Measurements from ENCODE around the gene TACSTD2.
"Not testable (repeated sequence)": the region's sequence is repeated elsewhere in the genome, so short reads cannot be mapped to it uniquely, and the experiment has no call there.

Gene TACSTD2

GRCh38 chr1:58576727-58577653, at the start of gene TACSTD2:
TACSTD2 (minus strand) TSS chr1:58577252; CDS start chr1:58577156, 96 bp downstream.
- no peak for DNase-seq (ENCODE audit: low read depth in 2 of 2)

DNA sequence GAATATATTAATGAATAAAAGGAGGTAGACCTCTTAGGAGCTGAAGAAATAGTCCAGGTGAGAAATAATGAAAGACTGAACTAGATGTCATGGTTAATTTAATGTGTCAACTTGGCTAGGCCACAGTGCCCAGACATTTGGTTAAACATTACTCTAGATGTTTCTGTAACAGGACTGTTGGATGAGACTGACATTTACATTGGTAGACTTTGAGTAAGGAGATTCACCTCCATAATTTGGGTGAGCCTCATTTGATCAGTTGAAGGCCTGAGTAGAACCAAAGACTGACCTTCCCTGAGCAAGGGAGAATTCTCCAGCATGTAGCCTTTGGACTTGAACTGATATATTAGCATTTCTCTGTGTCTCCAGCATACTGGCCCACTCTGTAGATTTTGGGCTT, 49.2 kb upstream of the TACSTD2 start:
- no peak for DNase-seq (ENCODE audit: low read depth in 2 of 2)

DNA sequence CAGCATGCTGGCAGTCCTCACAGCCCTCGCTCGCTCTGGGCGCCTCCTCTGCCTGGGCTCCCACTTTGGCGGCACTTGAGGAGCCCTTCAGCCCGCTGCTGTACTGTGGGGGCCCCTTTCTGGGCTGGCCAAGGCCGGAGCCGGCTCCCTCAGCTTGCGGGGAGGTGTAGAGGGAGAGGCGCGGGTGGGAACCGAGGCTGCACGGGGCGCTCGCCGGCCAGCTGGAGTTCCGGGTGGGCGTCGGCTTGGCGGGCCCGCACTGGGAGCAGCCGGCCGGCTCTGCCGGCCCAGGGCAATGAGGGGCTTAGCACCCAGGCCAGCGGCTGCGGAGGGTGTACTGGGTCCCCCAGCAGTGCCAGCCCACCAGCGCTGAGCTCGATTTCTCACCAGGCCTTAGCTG, 46.2 kb upstream of the TACSTD2 start:
- not testable (repeated sequence) for DNase-seq (ENCODE audit: low read depth in 2 of 2)

DNA sequence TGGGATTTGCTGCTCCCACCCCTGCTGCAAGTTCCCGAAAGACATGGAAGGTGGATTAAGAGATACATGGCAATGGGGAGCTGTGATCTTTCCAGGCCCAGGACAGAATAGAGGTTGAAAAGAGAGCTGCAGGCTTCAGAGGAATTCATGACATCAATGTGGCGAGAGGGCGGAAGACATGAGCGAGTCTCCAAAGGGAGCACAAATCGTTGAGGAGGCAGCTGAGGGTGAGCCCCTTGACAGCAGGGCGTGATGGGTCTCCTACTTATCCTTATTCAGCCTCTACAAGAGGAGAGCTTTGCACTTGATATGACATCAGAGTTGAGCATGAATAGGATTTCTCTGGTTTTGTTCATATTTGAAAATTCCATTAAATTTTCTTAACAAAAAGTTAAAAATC, 45.5 kb upstream of the TACSTD2 start:
- DNase-seq (ENCODE audit: low read depth in 2 of 2) = no peak

DNA sequence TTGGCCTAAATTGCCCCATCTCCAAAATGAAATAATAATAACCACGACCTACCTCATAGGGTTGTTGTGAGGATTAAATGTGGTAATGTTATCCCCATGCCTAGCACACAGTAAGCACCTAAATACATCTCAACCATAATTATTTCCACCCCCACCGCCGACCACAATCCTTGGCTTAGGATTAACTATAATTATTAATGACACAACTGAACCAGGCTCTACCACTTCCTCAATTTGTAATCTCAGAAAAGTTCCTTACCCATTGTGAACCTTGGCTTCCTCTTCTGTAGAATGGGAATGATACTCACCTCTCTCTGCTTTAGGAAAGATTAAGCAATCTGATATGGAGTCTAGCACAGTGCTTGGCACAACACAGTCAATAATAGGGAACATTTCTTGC, 44.3 kb upstream of the TACSTD2 start:
- DNase-seq (ENCODE audit: low read depth in 2 of 2) = no peak

DNA sequence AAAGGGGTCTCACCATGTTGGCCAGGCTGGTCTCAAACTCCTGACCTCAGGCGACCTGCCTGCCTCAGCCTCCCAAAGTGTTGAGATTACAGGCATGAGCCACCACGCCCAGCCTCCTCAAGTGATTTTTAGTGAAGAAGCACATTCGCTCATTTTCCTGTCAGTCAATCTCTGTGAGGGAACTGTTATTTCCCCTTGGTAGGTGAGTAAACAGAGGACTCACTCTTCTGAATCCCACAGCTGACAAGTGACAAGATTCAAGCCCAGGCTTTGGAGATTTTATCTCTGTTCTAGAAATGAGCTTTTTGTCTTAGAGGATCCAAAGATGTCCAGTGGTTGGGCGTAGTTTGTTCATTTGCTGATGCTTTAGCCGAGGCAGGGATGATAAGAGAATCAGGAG, 43.9 kb upstream of the TACSTD2 start:
- DNase-seq (ENCODE audit: low read depth in 2 of 2) = no peak

DNA sequence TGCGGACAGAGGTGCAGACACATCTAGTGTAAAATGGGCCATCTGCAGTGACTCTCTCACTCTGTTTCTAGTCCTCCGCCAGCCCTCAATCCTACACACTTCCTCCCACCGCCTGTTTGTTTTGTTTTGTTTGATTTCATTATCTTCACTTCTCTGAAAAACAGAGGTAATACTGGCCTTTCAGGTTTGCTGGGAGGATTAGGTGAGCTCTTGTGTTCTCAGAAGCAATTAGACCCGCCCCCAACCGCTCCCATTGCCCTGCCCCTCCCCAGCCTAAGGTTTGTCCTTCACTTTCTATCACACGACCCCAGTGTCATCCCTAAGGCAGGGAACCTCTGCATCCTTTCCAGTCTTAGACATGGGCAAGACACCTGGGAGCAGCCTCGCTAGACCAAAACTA, 43.2 kb upstream of the TACSTD2 start:
- no peak for DNase-seq (ENCODE audit: low read depth in 2 of 2)

DNA sequence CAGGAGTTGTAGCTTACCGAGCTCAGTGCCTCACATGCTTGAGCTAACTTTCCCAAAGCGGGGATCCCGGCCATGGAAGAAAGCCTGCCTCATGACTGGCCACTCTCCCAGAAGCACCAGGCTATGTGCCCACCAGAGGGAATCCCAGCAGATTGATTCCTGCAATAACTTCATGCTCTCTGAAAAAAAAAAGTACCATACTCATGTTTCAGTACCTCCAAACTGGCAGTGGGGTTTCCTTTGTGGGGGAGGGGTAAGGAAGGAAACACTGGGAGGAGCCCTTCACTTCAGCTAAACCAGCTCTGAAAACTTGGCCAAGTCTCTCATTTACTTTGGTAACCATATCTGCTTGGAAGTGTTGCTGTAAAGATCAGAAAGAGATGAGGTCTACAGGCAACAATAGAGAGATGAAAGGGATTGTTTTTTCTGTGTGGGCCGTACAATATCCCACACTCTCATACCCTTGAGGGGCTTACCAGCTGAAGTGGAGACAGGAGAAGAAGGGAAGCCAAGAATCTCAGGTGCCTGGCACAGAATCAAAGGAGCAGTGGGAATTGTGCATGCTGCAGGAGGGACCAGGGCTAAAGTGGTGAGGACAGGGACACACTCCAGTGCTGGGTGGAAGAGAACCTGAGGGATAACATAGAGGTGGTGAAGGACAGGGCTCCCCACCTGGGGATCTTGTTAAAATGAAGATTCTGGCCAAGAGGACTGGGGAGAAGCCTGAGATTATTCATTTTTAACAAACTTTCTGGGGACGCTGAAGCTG, 42.4 kb upstream of the TACSTD2 start:
- DNase-seq (ENCODE audit: low read depth in 2 of 2) = no peak

GRCh38 chr1:58618303-58618702, 41.3 kb upstream of the TACSTD2 start:
- peak; percentile 63 to 70 for DNase-seq (ENCODE audit: low read depth in 2 of 2)

DNA sequence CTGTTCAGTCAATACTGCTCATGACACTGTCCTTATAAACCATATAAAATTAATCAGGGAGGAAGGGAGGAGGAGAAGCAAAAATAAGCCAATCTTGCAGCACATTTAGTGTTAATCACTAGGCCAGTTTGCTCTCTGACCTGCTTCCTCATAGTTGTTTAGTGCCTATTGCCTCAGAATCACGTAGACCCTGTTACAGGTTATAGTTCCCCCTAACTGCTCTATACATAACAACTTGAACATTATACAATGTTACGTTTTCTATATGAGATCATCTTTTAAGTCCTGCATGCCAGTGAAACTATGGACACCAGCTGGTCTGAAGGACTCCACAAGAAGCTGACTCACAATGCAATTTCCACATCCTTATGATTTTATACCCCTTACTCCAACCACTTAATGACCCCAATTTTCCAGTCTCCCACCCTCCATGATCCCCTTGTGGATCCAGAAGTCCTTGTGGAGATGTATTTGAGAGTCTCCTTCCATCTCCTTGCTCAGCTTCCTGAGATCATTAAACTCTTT, 34.9 kb upstream of the TACSTD2 start:
- no peak for DNase-seq (ENCODE audit: low read depth in 2 of 2)

DNA sequence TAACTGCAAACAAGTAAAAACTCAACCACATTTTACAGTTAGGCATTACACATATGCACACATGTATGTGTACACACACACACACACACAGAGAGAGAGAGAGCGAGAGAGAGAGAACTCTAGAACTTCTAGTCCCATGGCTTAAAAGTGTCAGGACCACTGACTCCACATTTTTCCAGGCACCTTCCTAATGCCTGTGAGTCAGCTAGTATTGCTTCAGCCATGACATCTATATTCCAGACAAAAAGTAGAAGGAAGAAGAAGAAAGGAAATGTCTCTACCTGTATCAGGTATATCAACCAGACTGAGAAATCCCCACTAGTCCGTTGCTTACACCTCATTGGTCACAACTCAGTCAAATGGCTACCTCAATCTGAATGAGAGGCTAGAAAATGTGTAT, 31.9 kb upstream of the TACSTD2 start:
- no peak for DNase-seq (ENCODE audit: low read depth in 2 of 2)

DNA sequence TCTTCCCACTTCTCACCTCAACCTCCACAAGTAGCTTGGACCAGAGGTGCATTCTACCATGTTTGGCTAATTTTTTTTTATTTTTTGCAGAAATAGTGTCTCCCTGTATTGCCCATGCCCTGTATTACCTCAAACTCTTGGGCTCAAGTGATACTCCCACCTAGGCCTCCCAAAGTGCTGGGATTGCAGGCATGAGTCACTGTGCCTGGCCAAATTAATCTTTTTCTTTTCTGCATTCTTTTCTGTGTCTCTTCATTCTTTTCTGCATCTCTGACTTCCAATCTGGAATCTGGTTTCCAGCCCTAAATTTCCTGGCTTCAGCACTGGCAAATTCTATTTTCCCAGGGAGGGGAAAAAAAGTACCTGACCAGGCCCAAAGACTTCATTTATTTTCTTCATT, 31.2 kb upstream of the TACSTD2 start:
- no peak for DNase-seq (ENCODE audit: low read depth in 2 of 2)

GRCh38 chr1:58607391-58607790, 30.3 kb upstream of the TACSTD2 start:
- DNase-seq (ENCODE audit: low read depth in 2 of 2) = no peak

DNA sequence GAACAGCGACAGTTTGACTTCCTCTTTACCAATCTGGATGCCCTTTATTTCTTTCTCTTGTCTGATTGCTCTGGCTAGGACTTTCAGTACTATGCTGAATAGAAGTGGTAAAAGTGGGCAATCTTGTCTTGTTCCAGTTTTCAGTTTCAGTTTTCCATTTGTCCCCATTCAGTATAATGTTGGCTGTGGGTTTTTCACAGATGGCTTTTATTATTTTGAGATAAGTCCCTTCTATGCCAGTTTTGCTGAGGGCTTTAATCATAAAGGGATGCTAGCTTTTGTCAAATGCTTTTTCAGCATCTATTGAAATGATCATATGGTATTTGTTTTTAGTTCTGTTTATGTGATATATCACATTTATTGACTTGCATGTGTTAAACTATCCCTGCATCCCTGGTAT, 24.9 kb upstream of the TACSTD2 start:
- DNase-seq (ENCODE audit: low read depth in 2 of 2) = not testable (repeated sequence)

DNA sequence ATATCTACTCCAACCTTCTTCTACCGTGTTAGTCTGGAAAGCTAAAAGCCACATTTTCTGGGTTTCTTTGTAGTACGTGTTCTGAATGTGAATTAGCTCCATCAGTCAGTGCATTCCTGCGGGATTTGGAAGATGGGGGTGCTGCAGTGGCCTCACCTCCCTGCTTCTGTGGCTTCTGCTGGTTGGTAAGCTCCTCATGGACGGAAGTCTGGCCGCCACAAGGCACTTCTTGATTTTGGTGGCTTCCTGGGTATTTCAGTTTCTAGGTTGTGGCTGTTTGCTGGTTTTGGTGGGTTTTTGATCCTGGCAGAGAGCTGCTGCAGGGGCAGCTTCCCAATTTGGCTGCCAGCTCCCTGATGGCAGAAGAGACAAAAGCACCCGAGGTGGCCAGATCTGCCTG, 20.9 kb upstream of the TACSTD2 start:
- no peak for DNase-seq (ENCODE audit: low read depth in 2 of 2)

GRCh38 chr1:58597076-58597475, 20.0 kb upstream of the TACSTD2 start:
- peak in 1 of 2 experiments; percentile 23 for DNase-seq (ENCODE audit: low read depth in 2 of 2)

- no peak for DNase-seq (ENCODE audit: low read depth in 2 of 2)
Observed at GRCh38 chr1:58596631-58597052, 19.6 kb upstream of the TACSTD2 start.

DNA sequence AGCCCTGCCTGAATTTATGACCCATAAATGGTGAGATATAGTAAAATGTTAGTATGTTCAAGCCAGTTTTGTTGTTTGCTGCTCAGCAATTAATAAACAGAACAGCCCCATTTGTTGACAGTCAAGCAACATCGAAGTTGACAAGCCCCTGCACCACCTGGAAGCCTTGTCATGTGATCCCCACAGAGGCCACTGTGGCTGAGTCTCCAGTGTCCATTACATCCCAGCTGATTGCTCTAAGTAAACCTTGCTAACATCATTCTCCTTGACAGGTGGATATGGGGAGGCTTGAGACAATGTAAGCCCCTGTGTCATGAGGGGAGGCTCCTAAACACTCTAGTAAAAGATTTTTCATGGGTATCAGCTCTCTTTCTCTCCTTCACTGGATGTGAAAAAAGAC, 17.5 kb upstream of the TACSTD2 start:
- no peak for DNase-seq (ENCODE audit: low read depth in 2 of 2)

GRCh38 chr1:58592522-58593134, 15.6 kb upstream of the TACSTD2 start:
- peak; percentile 63 to 68 for DNase-seq (ENCODE audit: low read depth in 2 of 2)

- no peak for DNase-seq (ENCODE audit: low read depth in 2 of 2)
Observed at GRCh38 chr1:58591806-58592205, 14.8 kb upstream of the TACSTD2 start.

GRCh38 chr1:58590019-58590418, 13.0 kb upstream of the TACSTD2 start:
- no peak for DNase-seq (ENCODE audit: low read depth in 2 of 2)

DNA sequence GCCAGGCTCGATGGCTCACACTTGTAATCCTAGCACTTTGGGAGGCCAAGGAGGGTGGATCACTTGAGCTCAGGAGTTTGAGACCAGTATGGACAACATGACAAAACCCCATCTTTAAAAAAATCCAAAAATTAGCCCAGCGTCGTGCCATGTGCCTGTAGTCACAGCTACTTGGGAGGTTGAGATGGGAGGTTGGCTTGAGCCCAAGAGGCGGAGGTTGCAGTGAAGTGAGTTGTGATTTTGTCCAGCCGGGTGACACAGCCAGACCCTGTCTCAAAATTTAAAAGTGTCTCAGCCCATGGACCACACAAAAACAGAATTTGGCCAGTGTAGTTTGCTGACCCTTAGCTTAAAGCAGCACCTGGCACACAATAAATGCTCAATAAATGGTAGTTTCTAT, 11.3 kb upstream of the TACSTD2 start:
- DNase-seq (ENCODE audit: low read depth in 2 of 2) = no peak
